ENCODE measurements around the gene CLDN15.

CLDN15 gene

DNA sequence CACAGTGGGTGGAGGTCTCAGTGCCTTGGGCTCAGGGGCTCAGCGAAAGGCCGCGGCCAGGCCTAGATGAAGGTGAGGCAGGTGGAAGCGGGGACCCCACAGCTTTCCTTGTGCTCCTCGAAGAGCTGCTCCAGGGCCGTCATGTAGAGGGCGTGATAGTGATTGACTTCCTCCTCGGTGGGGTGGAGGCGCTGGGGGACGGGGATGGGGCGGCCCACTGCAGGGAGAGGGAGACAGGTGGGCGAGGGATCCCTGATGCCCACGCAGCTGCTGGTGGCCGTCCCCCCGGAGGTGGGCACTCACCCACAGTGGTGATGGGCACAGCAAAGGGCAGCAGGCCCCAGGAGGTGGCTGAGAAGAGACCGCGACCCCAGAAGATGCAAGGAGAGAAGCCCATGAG lies 41.7 kb downstream of the CLDN15 start:
- no peak for DNase-seq

DNA sequence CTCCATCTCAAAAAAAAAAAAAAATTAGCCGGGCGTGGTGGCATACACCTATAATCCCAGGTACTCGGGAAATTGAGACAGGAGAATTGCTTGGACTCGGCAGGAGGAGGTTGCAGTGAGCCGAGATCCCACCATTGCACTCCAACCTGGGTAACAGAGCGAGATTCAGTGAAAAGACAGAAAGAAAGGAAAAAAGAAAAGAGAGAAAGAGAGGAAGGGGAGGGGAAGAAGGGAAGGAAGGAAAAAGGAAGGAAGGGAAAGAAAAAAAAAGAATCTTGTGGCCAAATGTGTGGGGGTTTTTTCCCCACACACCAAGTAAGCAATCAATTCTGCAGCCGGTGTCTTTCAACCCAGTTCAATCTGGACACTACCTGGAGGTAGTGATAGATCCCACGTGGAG lies 48.5 kb downstream of the CLDN15 start:
- no peak for DNase-seq

DNA sequence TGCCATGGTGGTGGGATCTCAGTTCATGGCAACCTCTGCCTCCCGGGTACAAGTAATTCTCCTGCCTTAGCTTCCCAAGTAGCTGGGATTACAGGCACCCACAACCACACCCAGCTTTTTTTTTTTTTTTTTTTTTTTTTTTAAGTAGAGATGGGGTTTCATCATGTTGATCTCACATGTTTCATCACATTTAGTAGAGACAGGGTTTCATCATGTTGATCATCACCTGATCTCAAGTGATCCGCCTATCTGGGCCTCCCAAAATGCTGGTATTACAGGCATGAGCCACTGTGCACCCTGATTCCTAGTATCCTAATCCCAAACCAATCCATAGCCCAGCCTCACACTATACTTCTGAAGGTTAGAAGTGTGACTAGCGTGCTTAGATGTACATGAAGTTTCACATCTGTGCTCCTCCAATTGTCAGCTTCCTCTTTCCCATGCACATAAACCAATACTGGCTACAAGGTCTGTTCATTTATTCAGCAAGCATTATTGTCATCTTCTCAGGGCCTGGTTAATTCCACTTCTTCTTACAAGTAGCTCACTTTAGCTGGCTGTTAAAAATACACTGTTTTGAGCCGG lies 50.7 kb downstream of the CLDN15 start:
- DNase-seq = no peak

GRCh38 chr7:101186194-101186593 lies 51.4 kb downstream of the CLDN15 start:
- DNase-seq = no peak

- no peak for DNase-seq
Measured at GRCh38 chr7:101185258-101185839, 52.3 kb downstream of the CLDN15 start.
